Measurements from ENCODE around the gene OTOGL.

The OTOGL gene

DNA sequence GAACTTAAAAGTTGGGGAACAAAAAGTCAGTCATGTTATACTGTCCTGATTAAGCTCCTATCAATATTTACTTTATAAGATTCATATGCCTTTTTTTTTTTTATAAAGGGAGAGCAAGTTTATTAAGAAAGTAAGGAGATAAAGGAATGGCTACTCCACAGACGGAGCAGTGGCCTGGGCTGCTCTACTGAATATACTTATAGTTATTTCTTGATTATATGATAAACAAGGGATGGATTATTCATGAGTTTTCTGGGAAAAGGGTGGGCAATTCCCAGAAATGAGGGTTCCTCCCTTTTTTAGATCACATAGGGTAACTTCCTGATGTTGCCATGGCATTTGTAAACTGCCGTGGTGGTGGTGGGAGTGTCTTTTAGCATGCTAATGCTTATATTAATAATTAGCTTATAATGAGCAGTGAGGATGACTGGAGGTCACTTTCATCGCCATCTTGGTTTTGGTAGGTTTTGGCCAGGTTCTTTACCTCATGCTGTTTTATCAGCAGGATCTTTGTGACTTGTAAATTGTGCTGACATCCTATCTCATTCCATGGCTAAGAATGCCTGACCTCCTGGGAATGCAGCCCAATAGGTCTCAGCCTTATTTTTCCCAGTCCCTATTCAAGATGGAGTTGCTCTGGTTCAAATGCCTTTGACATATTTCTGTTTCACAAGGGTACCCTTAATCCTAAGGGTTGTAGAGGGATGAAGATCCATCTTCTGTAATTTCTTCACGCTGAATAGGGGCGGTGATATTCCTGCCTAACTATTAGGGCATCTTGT is 73.9 kb downstream of the OTOGL start:
- Histone ChIP-seq H3K79me2 (ENCODE audit: insufficient read depth, low read depth) (no peaks in the 10 kb centered on the region), H3K27me3 (ENCODE audit: insufficient read depth, low read depth) (no peaks in the 10 kb centered on the region), H2AFZ (ENCODE audit: low read depth) (no peak overlapping the region), H4K20me1 (ENCODE audit: insufficient read depth) (no peaks in the 10 kb centered on the region), H3K9ac (no peak overlapping the region), H3K27ac (no peak overlapping the region), H3K4me1 (ENCODE audit: low read depth, poor library complexity, severe bottlenecking) (peaks cover 57% of the 10 kb centered on the region), H3K4me3 (IDR thresholded peaks at IDR 0.05; ENCODE audit: insufficient read depth, low read depth, low read length) (no peak overlapping the region), H3K36me3 (ENCODE audit: insufficient read depth) (no peaks in the 10 kb centered on the region), H3K4me2 (no peak overlapping the region)
- TF ChIP-seq, protein P1, sequence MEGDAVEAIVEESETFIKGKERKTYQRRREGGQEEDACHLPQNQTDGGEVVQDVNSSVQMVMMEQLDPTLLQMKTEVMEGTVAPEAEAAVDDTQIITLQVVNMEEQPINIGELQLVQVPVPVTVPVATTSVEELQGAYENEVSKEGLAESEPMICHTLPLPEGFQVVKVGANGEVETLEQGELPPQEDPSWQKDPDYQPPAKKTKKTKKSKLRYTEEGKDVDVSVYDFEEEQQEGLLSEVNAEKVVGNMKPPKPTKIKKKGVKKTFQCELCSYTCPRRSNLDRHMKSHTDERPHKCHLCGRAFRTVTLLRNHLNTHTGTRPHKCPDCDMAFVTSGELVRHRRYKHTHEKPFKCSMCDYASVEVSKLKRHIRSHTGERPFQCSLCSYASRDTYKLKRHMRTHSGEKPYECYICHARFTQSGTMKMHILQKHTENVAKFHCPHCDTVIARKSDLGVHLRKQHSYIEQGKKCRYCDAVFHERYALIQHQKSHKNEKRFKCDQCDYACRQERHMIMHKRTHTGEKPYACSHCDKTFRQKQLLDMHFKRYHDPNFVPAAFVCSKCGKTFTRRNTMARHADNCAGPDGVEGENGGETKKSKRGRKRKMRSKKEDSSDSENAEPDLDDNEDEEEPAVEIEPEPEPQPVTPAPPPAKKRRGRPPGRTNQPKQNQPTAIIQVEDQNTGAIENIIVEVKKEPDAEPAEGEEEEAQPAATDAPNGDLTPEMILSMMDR (conservative IDR thresholded peaks at IDR 0.05; ENCODE audit: low read depth, low read length) = no peak

DNA sequence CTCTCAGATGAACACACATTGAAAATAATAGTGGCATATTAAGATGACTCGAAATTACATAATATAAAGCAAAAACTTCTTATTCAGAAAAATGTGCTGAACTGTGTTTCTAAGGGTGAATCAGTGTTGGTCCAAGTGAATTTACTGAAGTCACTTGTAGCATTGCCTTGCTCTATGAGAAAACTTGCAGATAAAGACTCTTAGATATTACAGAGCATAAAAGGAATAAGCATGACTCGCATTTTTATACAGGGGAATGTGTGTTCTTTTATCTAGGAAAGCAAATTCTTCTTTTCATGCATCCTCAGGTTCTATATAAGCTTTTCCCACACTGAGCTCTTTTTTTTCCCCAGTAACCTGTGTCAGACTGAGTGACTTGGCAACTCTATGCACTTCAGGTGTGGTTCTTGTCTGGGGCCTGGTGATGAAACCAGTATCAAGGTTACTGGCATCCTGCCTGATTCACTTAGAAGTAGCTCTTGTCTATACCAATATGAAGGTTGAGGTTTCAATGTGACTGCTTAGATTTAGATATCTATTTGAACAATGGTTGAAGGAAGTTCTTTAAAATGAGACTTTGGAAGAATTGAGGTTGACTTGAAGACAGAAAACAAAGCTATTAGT is 76.1 kb downstream of the OTOGL start:
- Histone ChIP-seq H3K27ac (peak overlapping the region; percentile 75; the same call in 1 of the 2 replicates), H3K4me3 (IDR thresholded peaks at IDR 0.05; ENCODE audit: insufficient read depth, low read depth, low read length) (no peak overlapping the region), H3K36me3 (ENCODE audit: insufficient read depth) (no peaks in the 10 kb centered on the region), H2AFZ (ENCODE audit: low read depth) (no peak overlapping the region), H3K79me2 (ENCODE audit: insufficient read depth, low read depth) (no peaks in the 10 kb centered on the region), H4K20me1 (ENCODE audit: insufficient read depth) (no peaks in the 10 kb centered on the region), H3K9ac (no peak overlapping the region), H3K4me1 (ENCODE audit: low read depth, poor library complexity, severe bottlenecking) (peaks cover 69% of the 10 kb centered on the region), H3K27me3 (ENCODE audit: insufficient read depth, low read depth) (no peaks in the 10 kb centered on the region), H3K4me2 (peak overlapping the region; percentile 96)
- TF ChIP-seq, protein P1 (conservative IDR thresholded peaks at IDR 0.05; ENCODE audit: low read depth, low read length) = no peak

DNA sequence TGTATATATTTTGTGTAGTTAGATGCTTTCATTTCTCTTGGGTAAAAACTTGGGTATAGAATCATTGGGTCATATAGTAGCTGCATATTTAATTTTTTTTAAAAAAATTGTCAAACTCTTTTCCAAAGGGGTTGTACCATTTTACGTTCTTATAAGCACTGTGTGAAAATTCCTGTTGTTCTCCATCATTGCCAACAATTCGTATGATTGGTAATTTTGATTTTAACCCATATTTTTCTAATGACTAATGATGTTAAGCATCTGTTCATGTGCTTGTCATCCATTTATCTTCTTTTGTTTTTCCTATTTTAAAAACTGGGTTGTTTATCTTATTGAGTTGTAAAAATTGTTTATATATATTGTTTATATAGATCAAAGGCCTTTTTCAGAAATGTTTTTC is 77.4 kb downstream of the OTOGL start:
- Histone ChIP-seq H2AFZ (ENCODE audit: low read depth) (no peak overlapping the region), H3K36me3 (ENCODE audit: insufficient read depth) (no peaks in the 10 kb centered on the region), H3K4me3 (IDR thresholded peaks at IDR 0.05; ENCODE audit: insufficient read depth, low read depth, low read length) (no peak overlapping the region), H3K27me3 (ENCODE audit: insufficient read depth, low read depth) (no peaks in the 10 kb centered on the region), H4K20me1 (ENCODE audit: insufficient read depth) (no peaks in the 10 kb centered on the region), H3K4me1 (ENCODE audit: low read depth, poor library complexity, severe bottlenecking) (peaks cover 82% of the 10 kb centered on the region), H3K9ac (no peak overlapping the region), H3K4me2 (peak overlapping the region; percentile 96), H3K79me2 (ENCODE audit: insufficient read depth, low read depth) (no peaks in the 10 kb centered on the region), H3K27ac (peak overlapping the region; percentile 75; the same call in 1 of the 2 replicates)
- TF ChIP-seq, protein P1 (conservative IDR thresholded peaks at IDR 0.05; ENCODE audit: low read depth, low read length) = no peak

DNA sequence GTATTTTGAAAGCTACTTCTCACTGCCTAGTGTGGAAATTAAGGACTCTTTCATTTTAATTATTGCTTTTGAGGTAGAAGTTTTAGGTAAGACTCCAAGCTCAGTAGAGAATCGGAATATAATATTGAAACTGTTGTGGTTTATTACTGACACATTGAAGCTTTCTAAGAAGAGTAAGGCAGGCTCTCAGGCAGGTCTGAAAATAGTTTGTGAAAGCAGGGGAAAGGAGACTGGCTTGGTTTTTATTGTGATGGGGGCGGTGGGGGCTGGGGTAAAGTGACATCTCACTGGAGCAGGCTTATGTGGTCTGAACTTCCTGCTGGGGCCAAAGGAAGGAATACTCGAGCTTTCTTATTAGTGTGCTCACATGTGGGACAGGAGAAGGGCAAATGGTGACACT is 79.5 kb downstream of the OTOGL start:
- H2AFZ ChIP-seq (ENCODE audit: low read depth) = peak overlapping the region; percentile 41; the same call in 1 of the 2 replicates
- H3K27ac ChIP-seq = peak overlapping the region; percentile 75
- TF ChIP-seq, protein P1 (conservative IDR thresholded peaks at IDR 0.05; ENCODE audit: low read depth, low read length) = no peak
- no peak overlapping the region for H3K4me3 ChIP-seq (IDR thresholded peaks at IDR 0.05; ENCODE audit: insufficient read depth, low read depth, low read length)
- no peaks in the 10 kb centered on the region for H3K36me3 ChIP-seq (ENCODE audit: insufficient read depth)
- no peaks in the 10 kb centered on the region for H3K27me3 ChIP-seq (ENCODE audit: insufficient read depth, low read depth)
- H3K79me2 ChIP-seq (ENCODE audit: insufficient read depth, low read depth) = no peaks in the 10 kb centered on the region
- peak overlapping the region; percentile 96 for H3K4me2 ChIP-seq
- peaks cover 99% of the 10 kb centered on the region for H3K4me1 ChIP-seq (ENCODE audit: low read depth, poor library complexity, severe bottlenecking)
- H4K20me1 ChIP-seq (ENCODE audit: insufficient read depth) = no peaks in the 10 kb centered on the region
- H3K9ac ChIP-seq = peak overlapping the region; percentile 41; the same call in 1 of the 2 replicates

Measured in KMS-11 (cell line).